ENCODE results near the gene STX8.
"Not testable (repeated sequence)": the region's sequence is repeated elsewhere in the genome, so short reads cannot be mapped to it uniquely, and the experiment has no call there.

STX8 gene

GRCh38 chr17:9554715-9555114 lies 20.9 kb downstream of the STX8 start:
- not testable (repeated sequence) for DNase-seq

GRCh38 chr17:9553596-9553995 lies 22.0 kb downstream of the STX8 start:
- DNase-seq, result no peak

GRCh38 chr17:9553181-9553580 lies 22.4 kb downstream of the STX8 start:
- DNase-seq, result no peak

GRCh38 chr17:9549215-9549614 lies 26.4 kb downstream of the STX8 start:
- DNase-seq, result no peak

DNA sequence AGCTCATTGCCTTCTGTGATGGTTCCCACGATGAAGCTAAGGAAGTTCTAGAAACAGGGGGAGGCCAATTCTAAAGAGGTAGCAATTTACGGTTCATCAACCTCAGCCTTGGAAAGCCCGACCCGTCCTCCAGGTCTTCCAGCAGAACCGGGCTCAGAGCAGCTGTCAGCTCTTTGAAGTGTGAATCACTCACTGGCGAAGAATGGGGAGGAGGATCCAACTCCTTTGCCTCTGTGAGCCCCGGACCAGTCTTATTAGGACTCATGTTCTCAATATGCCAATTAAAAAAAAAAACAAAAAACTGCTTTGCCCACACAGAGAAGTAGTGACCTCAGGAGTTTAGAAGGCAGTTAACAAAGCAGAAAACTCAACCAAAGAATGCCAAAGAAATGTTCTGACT lies 31.4 kb downstream of the STX8 start:
- no peak for DNase-seq

- DNase-seq, result no peak
Measured at GRCh38 chr17:9541718-9542117, 33.9 kb downstream of the STX8 start.

DNA sequence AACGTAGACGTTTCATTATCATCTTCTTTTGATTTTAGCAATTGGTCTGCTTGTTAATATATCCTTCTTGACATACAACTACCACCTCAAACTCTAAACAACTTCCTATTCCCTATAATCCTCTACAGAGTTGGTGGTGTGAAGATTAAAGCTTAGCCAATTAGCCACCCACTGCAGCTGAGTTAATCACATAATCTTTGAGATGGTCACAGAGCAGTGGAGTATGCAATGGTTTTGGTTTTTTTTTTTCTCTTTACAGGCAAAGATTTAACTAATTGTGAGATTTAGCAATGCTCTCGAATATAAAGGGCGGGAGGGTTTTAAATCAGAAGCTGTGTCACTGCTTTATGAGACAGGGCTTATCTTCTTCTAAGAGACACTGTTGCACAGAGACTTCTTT lies 37.0 kb downstream of the STX8 start:
- DNase-seq, result no peak

GRCh38 chr17:9537177-9537776 lies 38.3 kb downstream of the STX8 start:
- no peak for DNase-seq

- no peak for DNase-seq
Measured at GRCh38 chr17:9536061-9536460, 39.6 kb downstream of the STX8 start.

- DNase-seq, result no peak
Measured at GRCh38 chr17:9533441-9533840, 42.2 kb downstream of the STX8 start.

GRCh38 chr17:9532715-9533114 lies 42.9 kb downstream of the STX8 start:
- no peak for DNase-seq

GRCh38 chr17:9531034-9531433 lies 44.6 kb downstream of the STX8 start:
- no peak for DNase-seq

- DNase-seq, result no peak
Measured at GRCh38 chr17:9529033-9529700, 46.5 kb downstream of the STX8 start.

DNA sequence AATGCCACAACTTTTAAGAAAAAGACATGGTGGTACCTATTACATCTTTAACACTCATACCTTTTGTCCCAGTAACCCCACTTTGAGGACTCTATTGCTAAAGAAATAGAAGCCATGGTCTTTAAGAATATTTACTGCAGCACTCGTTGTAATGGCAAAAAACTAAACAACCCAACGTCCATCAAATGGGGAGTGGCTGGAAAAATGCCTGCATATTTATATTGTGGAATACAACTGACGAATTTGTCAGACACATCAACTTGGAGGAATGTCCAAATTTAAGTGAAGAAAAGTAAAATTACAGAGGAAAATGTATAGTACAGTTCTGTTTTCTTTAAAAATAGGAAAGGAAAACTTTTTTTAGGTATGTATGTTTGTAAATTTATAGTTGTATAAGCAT lies 47.8 kb downstream of the STX8 start:
- DNase-seq, result no peak

- DNase-seq, result no peak
Measured at GRCh38 chr17:9522074-9522473, 53.5 kb downstream of the STX8 start.

- DNase-seq, result no peak
Measured at GRCh38 chr17:9521062-9521461, 54.6 kb downstream of the STX8 start.

DNA sequence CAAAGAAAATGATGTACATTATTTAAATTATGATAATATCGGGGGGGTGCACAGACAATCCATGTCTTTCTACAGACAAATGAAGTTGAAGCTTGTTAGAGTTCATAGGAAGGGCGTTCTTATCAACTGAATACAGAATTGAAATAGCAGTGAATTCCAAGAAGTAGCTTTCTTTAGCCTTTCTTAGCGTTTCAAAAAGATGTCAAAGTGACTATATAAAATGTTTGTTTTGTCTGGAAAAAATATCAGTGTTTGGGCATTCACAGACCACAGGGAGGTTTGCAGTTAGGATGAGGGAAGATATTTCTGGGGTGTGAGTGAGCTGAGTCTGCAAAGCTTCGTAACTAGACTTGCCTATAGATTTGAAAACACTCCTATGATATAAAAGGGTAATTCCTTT lies 55.0 kb downstream of the STX8 start:
- DNase-seq, result no peak

GRCh38 chr17:9519583-9520272 lies 55.9 kb downstream of the STX8 start:
- no peak for DNase-seq

DNA sequence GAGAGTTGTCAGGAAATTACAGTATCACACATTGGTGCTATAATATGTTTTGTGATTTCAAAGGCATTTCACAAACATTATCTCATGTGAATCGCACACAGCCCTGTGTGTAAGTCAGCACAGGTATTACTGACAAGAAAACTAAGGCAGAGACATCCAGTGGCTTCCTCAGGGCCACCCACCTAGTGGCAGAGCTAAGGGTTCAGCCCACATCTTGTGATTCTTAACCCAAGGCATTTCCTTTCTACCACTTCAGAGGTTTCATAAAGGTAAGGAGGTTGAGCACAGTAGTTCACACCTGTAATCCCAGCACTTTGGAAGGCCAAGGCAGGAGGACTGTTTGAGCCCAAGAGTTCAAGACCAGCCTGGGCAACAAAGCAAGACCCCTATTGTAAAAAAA lies 58.2 kb downstream of the STX8 start:
- no peak for DNase-seq

DNA sequence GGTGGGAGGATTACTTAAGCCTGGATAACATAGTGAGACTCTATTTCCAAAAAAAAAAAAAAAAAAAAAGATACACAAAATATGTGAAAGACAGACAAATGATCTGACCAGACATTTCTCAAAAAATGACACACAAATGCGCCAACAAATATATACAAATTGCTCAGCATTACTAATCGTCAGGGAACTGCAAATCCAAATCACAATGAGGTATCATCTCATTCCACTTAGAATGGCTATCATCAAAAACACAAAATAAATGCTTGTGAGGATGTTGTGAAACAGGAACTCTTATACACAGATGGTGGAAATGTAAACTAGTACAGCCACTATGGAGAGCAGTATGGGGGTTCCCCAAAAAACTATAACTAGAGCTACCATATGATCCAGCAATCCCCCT lies 62.4 kb downstream of the STX8 start:
- no peak for DNase-seq

- DNase-seq, result no peak
Measured at GRCh38 chr17:9512323-9513168, 63.1 kb downstream of the STX8 start.

- DNase-seq, result no peak
Measured at GRCh38 chr17:9509236-9509816, 66.3 kb downstream of the STX8 start.

DNA sequence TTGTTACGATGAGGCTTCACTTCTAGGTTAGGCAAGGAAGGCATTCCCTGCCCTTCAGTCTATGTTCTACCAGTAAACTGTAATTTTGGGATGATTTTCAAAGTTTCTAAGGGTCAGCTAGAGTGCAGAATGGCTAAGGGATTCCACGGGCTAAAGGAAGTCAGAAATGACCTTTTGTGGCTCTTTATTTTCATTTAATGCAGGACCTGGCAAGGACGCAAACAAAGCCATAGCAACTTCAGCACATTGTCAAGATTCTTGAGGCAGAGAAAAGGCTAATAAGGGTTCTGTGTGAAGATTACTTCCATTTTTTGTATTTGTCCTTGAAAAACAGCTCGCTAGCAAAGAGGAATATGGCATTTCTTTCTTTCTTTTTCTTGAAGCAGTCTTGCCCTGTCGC lies 76.6 kb downstream of the STX8 start:
- DNase-seq, result no peak

Data from DMS79 (cell line).